Measurements from ENCODE around the gene AGT.

AGT gene

GRCh38 chr1:230753191-230753585 lies 39.3 kb upstream of the AGT start:
- Histone ChIP-seq H3K27ac (peak overlapping the region; percentile 80), H3K4me3 (ENCODE audit: low read depth, low read length) (no peak overlapping the region), H3K36me3 (ENCODE audit: control insufficient read depth, insufficient read depth, low read length) (no peaks in the 10 kb centered on the region), H3K9me3 (ENCODE audit: control insufficient read depth, low read length) (no peaks in the 10 kb centered on the region), H3K27me3 (ENCODE audit: control insufficient read depth, insufficient read depth, low read length) (no peaks in the 10 kb centered on the region), H3K79me2 (no peaks in the 10 kb centered on the region), H2AFZ (peak overlapping the region; percentile 46), H3K9ac (no peak overlapping the region), H3K4me2 (ENCODE audit: low read length) (peak overlapping the region; percentile 12), H3K4me1 (peaks cover 35% of the 10 kb centered on the region)
- no peak for TF ChIP-seq CTCF (IDR thresholded peaks at IDR 0.05)

- H3K27ac ChIP-seq: peak overlapping the region; percentile 80
- no peak for TF ChIP-seq CTCF (IDR thresholded peaks at IDR 0.05)
- peak overlapping the region; percentile 44 for H2AFZ ChIP-seq
- no peaks in the 10 kb centered on the region for H3K9me3 ChIP-seq (ENCODE audit: control insufficient read depth, low read length)
- H3K4me1 ChIP-seq: peaks cover 27% of the 10 kb centered on the region
- no peaks in the 10 kb centered on the region for H3K79me2 ChIP-seq
- no peak overlapping the region for H3K4me3 ChIP-seq (ENCODE audit: low read depth, low read length)
- H3K9ac ChIP-seq: no peak overlapping the region
- H3K4me2 ChIP-seq (ENCODE audit: low read length): peak overlapping the region; percentile 44
- H3K27me3 ChIP-seq (ENCODE audit: control insufficient read depth, insufficient read depth, low read length): no peaks in the 10 kb centered on the region
- H3K36me3 ChIP-seq (ENCODE audit: control insufficient read depth, insufficient read depth, low read length): no peaks in the 10 kb centered on the region
These were observed 38.5 kb upstream of the AGT start for GRCh38 chr1:230752407-230752806.

DNA sequence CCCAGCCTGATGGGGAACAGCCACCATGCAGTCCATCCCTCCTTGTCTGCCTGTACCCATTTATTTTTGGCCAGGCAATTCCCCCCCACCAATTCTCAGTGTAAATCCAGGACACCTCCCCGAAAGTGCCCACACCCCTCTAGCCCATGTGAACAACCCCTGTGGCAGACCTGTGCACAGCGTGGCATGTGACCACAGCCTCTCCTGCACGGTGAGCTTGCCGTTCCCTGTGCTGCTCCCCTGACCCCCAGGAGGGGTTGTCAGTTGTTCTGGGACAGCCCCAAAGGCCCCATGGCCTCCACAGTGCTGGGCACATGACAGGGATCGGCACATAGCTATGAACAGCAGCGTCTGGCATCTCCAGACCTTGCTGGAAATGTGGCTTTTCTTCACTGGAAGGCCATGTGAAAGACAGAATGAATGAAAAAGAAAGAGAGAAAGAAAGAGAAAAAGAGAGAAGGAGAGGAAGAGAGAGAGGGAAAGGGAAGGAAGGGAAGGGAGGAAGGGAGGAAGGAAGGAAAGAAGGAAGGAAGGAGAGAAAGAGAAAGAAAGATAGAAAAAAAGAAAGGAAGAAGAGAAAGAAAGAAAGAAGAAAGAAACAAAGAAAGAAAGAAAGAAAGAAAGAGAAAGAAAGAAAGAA lies 37.2 kb upstream of the AGT start:
- Histone ChIP-seq H3K27ac (peak overlapping the region; percentile 36), H3K4me1 (peaks cover 22% of the 10 kb centered on the region), H3K79me2 (no peaks in the 10 kb centered on the region), H3K4me2 (ENCODE audit: low read length) (no peak overlapping the region), H3K36me3 (ENCODE audit: control insufficient read depth, insufficient read depth, low read length) (no peaks in the 10 kb centered on the region), H3K9me3 (ENCODE audit: control insufficient read depth, low read length) (no peaks in the 10 kb centered on the region), H3K27me3 (ENCODE audit: control insufficient read depth, insufficient read depth, low read length) (no peaks in the 10 kb centered on the region), H3K9ac (no peak overlapping the region), H3K4me3 (ENCODE audit: low read depth, low read length) (no peak overlapping the region), H2AFZ (peak overlapping the region; percentile 33)
- TF ChIP-seq CTCF (IDR thresholded peaks at IDR 0.05): no peak

DNA sequence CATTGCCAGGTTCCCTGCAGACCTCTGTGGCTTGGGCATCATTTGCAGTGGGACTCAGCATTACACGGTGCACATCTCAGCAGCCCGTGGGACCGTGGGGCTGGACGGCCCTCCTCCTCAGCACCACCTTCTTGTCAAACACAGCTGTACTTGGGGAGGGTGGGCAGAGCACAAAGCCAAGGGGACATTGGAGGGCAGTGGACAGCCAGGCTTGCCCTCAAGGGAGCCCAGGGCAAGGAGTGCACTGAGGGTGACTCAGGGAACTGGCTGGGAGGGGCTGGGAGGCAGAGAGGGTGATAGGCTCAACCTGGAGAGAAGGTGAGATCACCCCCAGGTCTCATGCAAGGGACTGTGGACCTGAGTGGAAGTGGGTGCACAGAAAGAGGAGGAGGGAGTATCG lies 36.7 kb upstream of the AGT start:
- Histone ChIP-seq H3K4me3 (ENCODE audit: low read depth, low read length) (no peak overlapping the region), H3K4me1 (peaks cover 20% of the 10 kb centered on the region), H3K36me3 (ENCODE audit: control insufficient read depth, insufficient read depth, low read length) (no peaks in the 10 kb centered on the region), H2AFZ (no peak overlapping the region), H3K79me2 (no peaks in the 10 kb centered on the region), H3K9me3 (ENCODE audit: control insufficient read depth, low read length) (no peaks in the 10 kb centered on the region), H3K27me3 (ENCODE audit: control insufficient read depth, insufficient read depth, low read length) (no peaks in the 10 kb centered on the region), H3K27ac (no peak overlapping the region), H3K4me2 (ENCODE audit: low read length) (no peak overlapping the region), H3K9ac (no peak overlapping the region)
- TF ChIP-seq CTCF (IDR thresholded peaks at IDR 0.05): no peak

DNA sequence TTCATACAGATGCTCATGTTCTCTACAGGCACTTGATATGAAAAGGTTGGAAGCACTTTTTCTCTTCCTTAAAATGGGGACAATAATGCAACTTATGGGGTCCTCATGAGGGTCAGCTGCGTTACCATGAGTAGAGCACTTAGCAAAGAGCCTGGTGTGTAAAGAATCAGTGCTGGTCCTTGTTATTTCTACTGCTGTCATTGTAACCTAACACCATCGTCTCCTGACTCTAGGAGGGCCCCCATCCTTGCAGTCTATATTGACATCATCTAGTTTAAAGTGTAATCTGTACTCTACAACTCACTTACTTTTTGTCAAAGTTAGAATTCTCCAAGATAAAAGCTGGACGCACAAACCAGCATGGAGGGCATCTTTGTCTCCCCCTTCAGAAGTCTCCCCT lies 35.7 kb upstream of the AGT start:
- no peak overlapping the region for H3K4me2 ChIP-seq (ENCODE audit: low read length)
- no peaks in the 10 kb centered on the region for H3K9me3 ChIP-seq (ENCODE audit: control insufficient read depth, low read length)
- no peak overlapping the region for H3K9ac ChIP-seq
- peaks cover 15% of the 10 kb centered on the region for H3K4me1 ChIP-seq
- no peak overlapping the region for H3K4me3 ChIP-seq (ENCODE audit: low read depth, low read length)
- no peaks in the 10 kb centered on the region for H3K79me2 ChIP-seq
- no peak overlapping the region for H2AFZ ChIP-seq
- no peak overlapping the region for H3K27ac ChIP-seq
- H3K36me3 ChIP-seq (ENCODE audit: control insufficient read depth, insufficient read depth, low read length): no peaks in the 10 kb centered on the region
- no peaks in the 10 kb centered on the region for H3K27me3 ChIP-seq (ENCODE audit: control insufficient read depth, insufficient read depth, low read length)
- no peak for TF ChIP-seq CTCF (IDR thresholded peaks at IDR 0.05)
